Bronchial epithelial cell (primary cell): ENCODE measurements around the gene ADAM30. TPM values are rescaled to one million over a fixed set of nuclear protein-coding genes. Genes with fewer than 3 reads are reported as not detected.

ENCODE experiments used
- DNase-seq: peaks from one replicate; pipeline ENCODE4 v3.0.0-alpha.2; 2010; ENCODE audit warnings: low read depth
- FAIRE-seq: peaks from 2 replicates; lab custom pipeline; 2011; peaks lifted over from hg19 to GRCh38; lab: Jason Lieb, UNC
- H3K27me3 ChIP-seq: 2 replicates; pipeline ENCODE4 v1.5.1; 2011; ENCODE audit warnings: low read length; ENCODE audit not compliant: control insufficient read depth, insufficient read depth
- H3K36me3 ChIP-seq: 2 replicates; pipeline ENCODE4 v1.5.1; 2011; ENCODE audit warnings: low read length; ENCODE audit not compliant: control insufficient read depth, insufficient read depth
- H3K4me3 ChIP-seq: 2 replicates; pipeline ENCODE4 v1.5.1; 2011; ENCODE audit warnings: mild to moderate bottlenecking, low read depth, low read length, control low read depth
- total RNA-seq: library from RNA; depleted of rRNA; stranded (reverse); fragments of >200 nt; gene quantifications from 2 replicates; pipeline ENCODE4 v1.2.1, GENCODE V29; 2014
- TF ChIP-seq, protein P1 (sequence below): IDR thresholded peaks from 2 replicates; pipeline ENCODE4 v1.5.1; 2011; ENCODE audit warnings: mild to moderate bottlenecking, moderate library complexity, low read length, control low read depth, inconsistent platforms; ENCODE audit not compliant: insufficient read depth, severe bottlenecking

Gene ADAM30
- total RNA-seq, 1 donor from 2014 or later, result not detected

DNA sequence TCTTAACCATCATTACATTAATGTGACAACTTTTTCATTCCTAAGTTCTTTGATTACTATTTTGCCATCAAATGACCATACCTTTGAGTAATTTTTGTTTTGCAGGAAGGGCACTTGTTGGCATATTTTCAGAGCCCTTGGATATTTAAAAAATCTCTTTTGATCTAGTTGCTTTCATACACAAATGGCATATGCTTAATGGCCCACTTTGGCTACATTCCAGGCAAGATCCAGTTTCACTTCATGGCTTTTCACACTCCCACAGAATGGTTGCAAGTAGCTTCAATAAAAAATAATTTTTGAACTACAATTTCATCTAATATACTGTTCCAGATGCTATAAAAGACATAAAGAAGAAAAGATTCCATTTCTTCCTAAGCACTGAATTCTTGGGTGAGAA, 18.1 kb downstream of the ADAM30 start:
- Histone ChIP-seq H3K27me3 (peaks cover 3% of the 10 kb centered on the region), H3K36me3 (no peaks in the 10 kb centered on the region), H3K4me3 (no peak overlapping the region)
- DNase-seq, result no peak
- TF ChIP-seq, protein P1, sequence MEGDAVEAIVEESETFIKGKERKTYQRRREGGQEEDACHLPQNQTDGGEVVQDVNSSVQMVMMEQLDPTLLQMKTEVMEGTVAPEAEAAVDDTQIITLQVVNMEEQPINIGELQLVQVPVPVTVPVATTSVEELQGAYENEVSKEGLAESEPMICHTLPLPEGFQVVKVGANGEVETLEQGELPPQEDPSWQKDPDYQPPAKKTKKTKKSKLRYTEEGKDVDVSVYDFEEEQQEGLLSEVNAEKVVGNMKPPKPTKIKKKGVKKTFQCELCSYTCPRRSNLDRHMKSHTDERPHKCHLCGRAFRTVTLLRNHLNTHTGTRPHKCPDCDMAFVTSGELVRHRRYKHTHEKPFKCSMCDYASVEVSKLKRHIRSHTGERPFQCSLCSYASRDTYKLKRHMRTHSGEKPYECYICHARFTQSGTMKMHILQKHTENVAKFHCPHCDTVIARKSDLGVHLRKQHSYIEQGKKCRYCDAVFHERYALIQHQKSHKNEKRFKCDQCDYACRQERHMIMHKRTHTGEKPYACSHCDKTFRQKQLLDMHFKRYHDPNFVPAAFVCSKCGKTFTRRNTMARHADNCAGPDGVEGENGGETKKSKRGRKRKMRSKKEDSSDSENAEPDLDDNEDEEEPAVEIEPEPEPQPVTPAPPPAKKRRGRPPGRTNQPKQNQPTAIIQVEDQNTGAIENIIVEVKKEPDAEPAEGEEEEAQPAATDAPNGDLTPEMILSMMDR, result no peak
- FAIRE-seq, result no peak

DNA sequence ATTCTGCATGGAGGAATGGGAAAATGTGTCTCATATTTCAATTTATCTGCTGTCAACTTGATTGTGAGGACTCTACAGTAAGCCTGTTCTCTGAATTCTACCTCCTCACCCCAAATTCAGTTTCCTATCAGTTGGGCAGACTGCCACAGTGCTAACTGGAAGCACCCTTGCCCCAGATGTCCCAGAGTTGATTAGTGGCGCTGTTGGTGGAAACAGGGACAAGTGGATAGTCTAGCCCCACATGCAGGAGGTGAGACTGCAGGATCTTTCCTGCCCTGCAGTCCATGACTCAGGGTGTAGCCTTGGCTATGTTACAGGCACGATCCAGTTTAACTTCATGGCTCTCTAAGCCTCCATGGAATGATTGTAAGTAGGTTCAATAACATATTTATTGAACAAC, 22.1 kb downstream of the ADAM30 start:
- TF ChIP-seq, protein P1, result no peak
- Histone ChIP-seq H3K27me3 (peaks cover 1% of the 10 kb centered on the region), H3K36me3 (no peaks in the 10 kb centered on the region), H3K4me3 (no peak overlapping the region)
- no peak for FAIRE-seq
- no peak for DNase-seq

DNA sequence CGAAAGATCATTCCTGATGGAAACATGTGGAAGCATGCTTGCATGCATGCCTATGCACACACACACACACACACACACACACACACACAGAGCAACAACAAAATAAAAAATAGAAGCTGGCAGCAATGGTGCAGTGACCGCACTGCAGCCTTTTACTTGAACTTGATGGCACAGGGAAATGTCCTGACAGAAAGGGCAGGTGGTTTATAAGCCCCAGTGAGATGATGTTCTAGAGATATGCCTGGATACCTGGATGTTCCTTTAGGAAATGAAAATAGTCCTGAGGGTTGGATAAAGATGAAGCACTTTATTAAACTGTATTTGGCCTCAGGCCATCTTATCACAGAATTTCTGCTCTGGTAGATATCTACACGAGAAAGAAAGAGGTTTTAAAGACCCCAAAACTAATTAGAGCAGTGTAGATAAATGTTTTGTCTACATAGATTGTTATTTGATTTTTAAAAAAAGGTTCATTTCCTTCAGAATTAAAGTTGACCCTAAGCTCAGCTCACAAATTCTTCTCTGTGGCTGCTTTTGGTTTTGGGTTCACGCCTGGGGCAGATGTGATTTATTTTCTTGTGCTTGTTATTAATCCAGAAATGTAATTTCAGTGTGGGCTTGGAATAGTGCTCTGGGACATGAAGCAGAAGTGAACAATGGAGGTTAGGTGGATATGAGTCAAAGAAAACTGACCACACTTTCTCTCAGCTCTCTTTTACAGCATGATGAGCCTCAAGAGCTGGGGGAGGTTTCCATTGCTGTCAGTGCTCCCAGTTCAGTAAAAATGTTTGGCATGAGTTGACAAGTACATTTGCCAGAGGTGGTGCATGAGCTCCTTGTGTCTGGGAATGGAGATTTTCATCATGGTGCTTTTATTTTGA, 22.9 kb downstream of the ADAM30 start:
- TF ChIP-seq, protein P1, result no peak
- no peak overlapping the region for H3K4me3 ChIP-seq
- no peak for FAIRE-seq

DNA sequence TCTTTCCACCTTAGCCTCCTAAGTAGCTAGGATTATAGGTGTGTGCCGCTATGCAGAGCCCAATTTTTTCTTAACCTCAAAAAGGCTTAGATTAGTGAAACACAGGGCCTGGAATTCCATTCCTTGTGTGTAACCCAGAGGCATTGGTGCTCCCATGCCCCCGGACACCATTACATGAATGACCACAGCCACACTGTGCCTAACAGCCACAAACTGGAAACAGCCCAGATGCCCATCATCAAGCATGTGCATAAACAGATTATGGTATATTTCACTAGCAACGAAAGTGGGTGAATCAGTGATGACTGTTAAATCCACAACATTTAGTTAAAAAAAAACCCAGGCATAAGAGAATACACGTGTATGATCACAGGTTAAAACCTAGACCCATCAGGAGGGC, 24.4 kb downstream of the ADAM30 start:
- DNase-seq, result no peak
- Histone ChIP-seq H3K27me3 (peaks cover 1% of the 10 kb centered on the region), H3K36me3 (no peaks in the 10 kb centered on the region), H3K4me3 (no peak overlapping the region)
- FAIRE-seq, result no peak
- TF ChIP-seq, protein P1, result no peak

More for the DNA sequence above, 22.9 kb downstream of the ADAM30 start:
- Histone ChIP-seq H3K27me3 (peaks cover 1% of the 10 kb centered on the region), H3K36me3 (no peaks in the 10 kb centered on the region)
- peak; percentile 45 for DNase-seq

DNA sequence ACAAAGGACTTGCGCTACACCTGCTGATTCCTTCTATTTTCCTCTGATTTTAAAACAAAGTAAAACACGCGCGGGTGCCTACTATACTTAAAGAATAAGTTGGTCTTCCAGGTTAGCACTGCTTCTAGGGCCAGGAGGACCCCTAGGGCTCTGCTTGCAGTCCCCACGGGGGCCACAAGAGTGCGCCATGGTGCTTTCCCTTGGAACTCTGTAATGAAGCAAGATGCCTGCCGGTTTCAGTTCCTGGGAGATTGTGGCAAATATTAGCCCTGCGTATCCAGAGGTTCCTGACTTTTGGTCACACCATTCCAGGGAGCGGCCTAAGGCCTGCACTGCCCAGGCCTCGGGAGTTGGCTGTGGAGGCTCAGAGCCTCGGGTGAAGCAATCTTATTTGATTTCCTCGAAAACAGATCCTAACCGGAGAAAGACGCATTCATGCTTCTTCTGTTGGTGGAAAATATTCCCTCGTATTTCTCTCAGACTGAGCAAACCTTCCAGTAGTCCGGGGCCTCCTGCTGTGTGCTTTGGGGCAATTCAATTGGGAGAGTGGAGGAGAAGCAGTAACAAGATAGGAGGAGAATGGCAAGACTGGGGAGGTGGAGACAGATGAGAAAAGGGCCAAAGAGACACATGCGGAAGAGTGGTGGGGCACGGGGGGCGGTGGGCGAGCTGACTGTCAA, 25.3 kb downstream of the ADAM30 start:
- FAIRE-seq (no peak), DNase-seq (peak; percentile 59)
- H3K4me3 ChIP-seq, result no peak overlapping the region
- H3K36me3 ChIP-seq, result no peaks in the 10 kb centered on the region
- H3K27me3 ChIP-seq, result no peaks in the 10 kb centered on the region
- TF ChIP-seq, protein P1, result peak; percentile 92
